AG04450 (cell line): ENCODE data around the gene VPS13C. TPM values are rescaled to one million over a fixed set of nuclear protein-coding genes. Genes with fewer than 3 reads are reported as not detected.

Experiments used
- CTCF ChIA-PET: fragments of 300-600, 350-600 bp; formaldehyde crosslinking; extraction: SDS; loops from one replicate; lab custom pipeline; 2022; ENCODE audit warnings: antibody characterized with exemption, inconsistent platforms; lab: Charles Lee
- POLR2A ChIA-PET: fragments of 350-600 bp; formaldehyde crosslinking; extraction: SDS; loops from one replicate; lab custom pipeline; 2021; ENCODE audit warnings: antibody characterized with exemption, inconsistent platforms; lab: Yijun Ruan, JAX
- DNase-seq: peaks from one replicate; pipeline ENCODE4 v3.0.0-alpha.2; 2011; ENCODE audit warnings: low read depth, low spot score
- H3K27ac ChIP-seq: one replicate; pipeline ENCODE4 v1.5.1; 2012; ENCODE audit warnings: low read depth, low read length, control low read depth
- H3K27me3 ChIP-seq: one replicate; pipeline ENCODE4 v1.6.0; 2012; ENCODE audit warnings: low read length; ENCODE audit not compliant: control insufficient read depth, insufficient read depth
- H3K4me3 ChIP-seq: 2 replicates; pipeline ENCODE4 v1.5.1; 2011; ENCODE audit warnings: mild to moderate bottlenecking, low read depth, low read length, control low read depth
- H3K9me3 ChIP-seq: 2 replicates; pipeline ENCODE4 v1.5.1; 2012; ENCODE audit warnings: low read length; ENCODE audit not compliant: control insufficient read depth, insufficient read depth
- CTCF ChIP-seq: IDR thresholded peaks from 2 replicates; pipeline ENCODE4 v1.5.1; 2011; ENCODE audit warnings: low read depth, low read length, control low read depth, inconsistent platforms
- polyA plus RNA-seq: library from polyadenylated mRNA; depleted of rRNA; stranded (reverse); fragments of >200 nt; gene quantifications from 2 replicates; pipeline ENCODE4 v1.2.3, GENCODE V29; 2011

The VPS13C gene
- polyA plus RNA-seq, 1 experiment: 17.8 TPM

- no peaks in the 10 kb centered on the region for H3K9me3 ChIP-seq
- TF ChIP-seq CTCF: no peak
- CTCF ChIA-PET: no interaction called here
Measured at GRCh38 chr15:62105266-62105665, 45.0 kb upstream of the VPS13C start.

GRCh38 chr15:62104846-62105245, 44.6 kb upstream of the VPS13C start:
- CTCF ChIA-PET: interaction anchor here (1.2 kb wide), 1 partner anchor 14 kb away, joined by 3 read pairs; no protein-coding TSS in a partner anchor
- Histone ChIP-seq H3K4me3 (no peak overlapping the region), H3K27me3 (no peaks in the 10 kb centered on the region), H3K27ac (no peak overlapping the region), H3K9me3 (no peaks in the 10 kb centered on the region)
- DNase-seq: no peak
- POLR2A ChIA-PET: no interaction called here
- no peak for TF ChIP-seq CTCF

More at GRCh38 chr15:62105266-62105665, 45.0 kb upstream of the VPS13C start:
- H3K27me3 ChIP-seq: no peaks in the 10 kb centered on the region
- H3K4me3 ChIP-seq: no peak overlapping the region
- DNase-seq: no peak
- POLR2A ChIA-PET: no interaction called here
- H3K27ac ChIP-seq: no peak overlapping the region

GRCh38 chr15:62104401-62104800, 44.2 kb upstream of the VPS13C start:
- H3K9me3 ChIP-seq: no peaks in the 10 kb centered on the region
- POLR2A ChIA-PET: no interaction called here
- no peak overlapping the region for H3K4me3 ChIP-seq
- CTCF ChIA-PET: interaction anchor here (1.2 kb wide), 1 partner anchor 15 kb away, joined by 3 read pairs; no protein-coding TSS in a partner anchor
- no peak for DNase-seq
- TF ChIP-seq CTCF: no peak
- H3K27ac ChIP-seq: no peak overlapping the region
- no peaks in the 10 kb centered on the region for H3K27me3 ChIP-seq

- Histone ChIP-seq H3K27ac (no peak overlapping the region), H3K27me3 (no peaks in the 10 kb centered on the region), H3K4me3 (no peak overlapping the region), H3K9me3 (no peaks in the 10 kb centered on the region)
- ChIA-PET CTCF (interaction anchor here (1.2 kb wide), 1 partner anchor 16 kb away, joined by 3 read pairs; no protein-coding TSS in a partner anchor), POLR2A (no interaction called here)
- no peak for TF ChIP-seq CTCF
- no peak for DNase-seq
Measured at GRCh38 chr15:62103431-62103830, 43.2 kb upstream of the VPS13C start.

- Histone ChIP-seq H3K9me3 (no peaks in the 10 kb centered on the region), H3K4me3 (no peak overlapping the region), H3K27ac (no peak overlapping the region), H3K27me3 (peaks cover 7% of the 10 kb centered on the region)
- ChIA-PET POLR2A (no interaction called here), CTCF (interaction anchor here (1.0 kb wide), 1 partner anchor 26 kb away, joined by 3 read pairs; no protein-coding TSS in a partner anchor)
- DNase-seq: no peak
- TF ChIP-seq CTCF: no peak
Measured at GRCh38 chr15:62099094-62099601, 38.9 kb upstream of the VPS13C start.
